ENCODE data around the gene SPATA21. TPM values are rescaled to one million over a fixed set of nuclear protein-coding genes. Genes with fewer than 3 reads are reported as not detected.
"Not testable (repeated sequence)": the region's sequence is repeated elsewhere in the genome, so short reads cannot be mapped to it uniquely, and the experiment has no call there.

SPATA21 gene
- total RNA-seq, 1 experiment from 2014 or later, result not detected

- intact Hi-C loops (cut with micrococcal nuclease), result no loop called here
- Histone ChIP-seq H3K9me2 (replicated peaks; ENCODE audit: low read length) (no peaks in the 10 kb centered on the region), H4K20me1 (ENCODE audit: low read length) (no peaks in the 10 kb centered on the region), H3K9ac (ENCODE audit: low read length) (no peak overlapping the region), H3K4me2 (ENCODE audit: low read length) (no peak overlapping the region), H3K4me3 (ENCODE audit: low read length) (no peak overlapping the region), H3K27ac (ENCODE audit: low read length) (no peak overlapping the region), H2AFZ (ENCODE audit: low read length) (no peak overlapping the region), H3K79me2 (ENCODE audit: low read length) (no peaks in the 10 kb centered on the region), H3F3A (ENCODE audit: low read length, unreplicated experiment) (no peaks in the 10 kb centered on the region), H3K27me3 (ENCODE audit: low read length) (no peaks in the 10 kb centered on the region), H3K4me1 (ENCODE audit: insufficient read depth, low read length) (no peaks in the 10 kb centered on the region), H3K36me3 (ENCODE audit: low read depth, low read length) (no peaks in the 10 kb centered on the region), H3K9me3 (ENCODE audit: low read length) (no peaks in the 10 kb centered on the region)
- ChIA-PET POLR2A (ENCODE audit: unreplicated experiment) (no interaction called here), CTCF (no interaction called here)
- no TSS peak for BruUV-seq (replicated peaks)
- DNase-seq, result no peak
- no peak for TF ChIP-seq CTCF (conservative IDR thresholded peaks at IDR 0.05; ENCODE audit: low read depth, low read length)
- no peak for TF ChIP-seq EZH2phosphoT487 (IDR thresholded peaks at IDR 0.05; ENCODE audit: borderline replicate concordance, low read length)
- TF ChIP-seq EZH2 (IDR thresholded peaks at IDR 0.05; ENCODE audit: low read length, unreplicated experiment), result no peak
- ATAC-seq, result no peak
These were observed 40.9 kb upstream of the SPATA21 start for GRCh38 chr1:16478091-16478490.

GRCh38 chr1:16475771-16476770 lies 38.8 kb upstream of the SPATA21 start:
- H3K36me3 ChIP-seq (ENCODE audit: low read depth, low read length); H3K4me1 ChIP-seq (ENCODE audit: insufficient read depth, low read length); H3K9ac ChIP-seq (ENCODE audit: low read length); intact Hi-C loops (cut with micrococcal nuclease); ATAC-seq; H3K79me2 ChIP-seq (ENCODE audit: low read length); H4K20me1 ChIP-seq (ENCODE audit: low read length); H2AFZ ChIP-seq (ENCODE audit: low read length); H3K4me3 ChIP-seq (ENCODE audit: low read length); POLR2A ChIA-PET (ENCODE audit: unreplicated experiment); H3K9me2 ChIP-seq (replicated peaks; ENCODE audit: low read length); H3K27me3 ChIP-seq (ENCODE audit: low read length); H3K27ac ChIP-seq (ENCODE audit: low read length); H3F3A ChIP-seq (ENCODE audit: low read length, unreplicated experiment); BruUV-seq (replicated peaks); CTCF ChIA-PET; DNase-seq; H3K4me2 ChIP-seq (ENCODE audit: low read length); H3K9me3 ChIP-seq (ENCODE audit: low read length): not testable (repeated sequence)

GRCh38 chr1:16474891-16475290 lies 37.7 kb upstream of the SPATA21 start:
- CTCF ChIA-PET; H3K9ac ChIP-seq (ENCODE audit: low read length): not testable (repeated sequence)

More at GRCh38 chr1:16474891-16475290, 37.7 kb upstream of the SPATA21 start:
- H2AFZ ChIP-seq (ENCODE audit: low read length); H3K79me2 ChIP-seq (ENCODE audit: low read length); H3K27me3 ChIP-seq (ENCODE audit: low read length); H3K27ac ChIP-seq (ENCODE audit: low read length); H3K4me1 ChIP-seq (ENCODE audit: insufficient read depth, low read length); H3K4me3 ChIP-seq (ENCODE audit: low read length); H4K20me1 ChIP-seq (ENCODE audit: low read length); intact Hi-C loops (cut with micrococcal nuclease); H3K36me3 ChIP-seq (ENCODE audit: low read depth, low read length); POLR2A ChIA-PET (ENCODE audit: unreplicated experiment); H3K4me2 ChIP-seq (ENCODE audit: low read length); H3F3A ChIP-seq (ENCODE audit: low read length, unreplicated experiment); H3K9me2 ChIP-seq (replicated peaks; ENCODE audit: low read length); BruUV-seq (replicated peaks); H3K9me3 ChIP-seq (ENCODE audit: low read length): not testable (repeated sequence)
- peak; percentile 3 for DNase-seq
- ATAC-seq, result peak; percentile 55
- peak; percentile 30; the same call in 1 of the 2 replicates for TF ChIP-seq CTCF (conservative IDR thresholded peaks at IDR 0.05; ENCODE audit: low read depth, low read length)

Data from PC-3 (cell line).